ENCODE measurements around the gene CCND3.

Gene CCND3

DNA sequence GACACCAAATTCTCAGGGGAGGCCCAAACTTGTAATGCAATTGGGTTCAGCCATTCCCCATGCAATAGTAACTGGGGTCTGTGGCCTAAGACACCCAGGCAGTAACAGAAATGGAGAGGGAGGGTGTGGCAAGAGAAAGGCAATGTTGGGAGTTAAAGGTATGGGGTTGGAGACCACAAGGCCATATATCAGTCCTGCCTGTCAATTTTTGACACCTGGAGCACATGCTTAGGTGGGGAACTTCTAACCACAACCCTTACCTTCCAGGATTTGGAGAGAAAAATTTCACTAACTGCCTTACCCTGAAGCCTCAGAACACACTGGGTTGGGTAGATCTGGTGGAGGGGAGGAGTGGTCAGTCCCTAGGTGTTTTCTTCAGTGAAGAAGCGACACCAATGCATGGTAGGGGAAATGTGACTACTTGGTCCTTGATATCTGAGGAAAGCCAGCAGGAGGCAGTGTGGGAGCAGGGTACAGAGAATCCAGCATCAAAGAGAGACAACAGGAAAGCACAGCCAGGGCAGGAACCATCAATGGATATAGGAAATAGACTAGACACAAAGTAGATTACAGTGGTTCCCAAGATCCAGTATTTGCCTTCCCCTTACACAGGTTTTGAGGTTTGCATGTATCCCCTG lies 39.6 kb downstream of the CCND3 start:
- DNase-seq (ENCODE audit: low read depth), result peak; percentile 67
- H3K4me3 ChIP-seq (ENCODE audit: low read depth, low read length), result no peak overlapping the region
- TF ChIP-seq, protein P1, sequence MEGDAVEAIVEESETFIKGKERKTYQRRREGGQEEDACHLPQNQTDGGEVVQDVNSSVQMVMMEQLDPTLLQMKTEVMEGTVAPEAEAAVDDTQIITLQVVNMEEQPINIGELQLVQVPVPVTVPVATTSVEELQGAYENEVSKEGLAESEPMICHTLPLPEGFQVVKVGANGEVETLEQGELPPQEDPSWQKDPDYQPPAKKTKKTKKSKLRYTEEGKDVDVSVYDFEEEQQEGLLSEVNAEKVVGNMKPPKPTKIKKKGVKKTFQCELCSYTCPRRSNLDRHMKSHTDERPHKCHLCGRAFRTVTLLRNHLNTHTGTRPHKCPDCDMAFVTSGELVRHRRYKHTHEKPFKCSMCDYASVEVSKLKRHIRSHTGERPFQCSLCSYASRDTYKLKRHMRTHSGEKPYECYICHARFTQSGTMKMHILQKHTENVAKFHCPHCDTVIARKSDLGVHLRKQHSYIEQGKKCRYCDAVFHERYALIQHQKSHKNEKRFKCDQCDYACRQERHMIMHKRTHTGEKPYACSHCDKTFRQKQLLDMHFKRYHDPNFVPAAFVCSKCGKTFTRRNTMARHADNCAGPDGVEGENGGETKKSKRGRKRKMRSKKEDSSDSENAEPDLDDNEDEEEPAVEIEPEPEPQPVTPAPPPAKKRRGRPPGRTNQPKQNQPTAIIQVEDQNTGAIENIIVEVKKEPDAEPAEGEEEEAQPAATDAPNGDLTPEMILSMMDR (conservative IDR thresholded peaks at IDR 0.05; ENCODE audit: low read depth, low read length), result peak; percentile 66

DNA sequence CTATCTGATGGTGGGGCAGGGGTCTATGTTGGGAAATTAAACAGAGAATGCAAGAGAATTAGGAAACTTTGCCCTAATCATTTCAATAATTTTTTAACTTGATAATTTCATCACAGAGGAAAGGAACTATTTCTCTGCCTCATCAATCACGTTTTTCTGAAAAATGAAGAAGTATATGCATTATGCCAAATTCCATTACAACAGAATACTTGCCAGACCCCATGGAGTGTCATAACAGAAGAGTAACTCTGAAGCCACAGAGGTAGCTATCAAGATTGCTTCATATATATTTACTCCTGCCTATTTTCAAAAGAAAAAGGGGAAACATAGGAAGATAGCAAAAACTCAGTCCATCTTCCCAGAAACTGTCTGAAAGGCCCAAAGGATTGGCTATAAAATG lies 40.7 kb downstream of the CCND3 start:
- no peak for DNase-seq (ENCODE audit: low read depth)
- H3K4me3 ChIP-seq (ENCODE audit: low read depth, low read length), result no peak overlapping the region
- TF ChIP-seq, protein P1 (conservative IDR thresholded peaks at IDR 0.05; ENCODE audit: low read depth, low read length), result no peak

DNA sequence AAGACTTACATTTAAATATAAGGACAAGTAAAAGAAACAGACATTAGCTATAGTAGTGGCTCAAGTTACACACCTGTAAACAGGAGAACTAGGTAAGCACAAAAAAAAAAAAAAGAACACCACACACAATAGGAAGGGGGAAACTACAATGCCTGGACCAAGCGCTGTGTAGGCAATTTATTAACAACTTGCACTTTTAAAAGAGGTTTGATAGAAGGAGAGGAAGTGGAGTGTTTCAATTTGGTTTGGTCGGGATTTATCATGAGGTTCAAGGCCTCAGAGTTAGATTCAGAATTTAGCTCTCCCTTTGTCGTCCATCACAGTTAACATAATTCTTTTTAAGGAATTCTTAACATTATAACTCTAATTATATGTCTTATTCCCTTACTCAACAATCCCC lies 45.3 kb downstream of the CCND3 start:
- no peak for DNase-seq (ENCODE audit: low read depth)
- TF ChIP-seq, protein P1 (conservative IDR thresholded peaks at IDR 0.05; ENCODE audit: low read depth, low read length), result no peak
- H3K4me3 ChIP-seq (ENCODE audit: low read depth, low read length), result peak overlapping the region; percentile 86

DNA sequence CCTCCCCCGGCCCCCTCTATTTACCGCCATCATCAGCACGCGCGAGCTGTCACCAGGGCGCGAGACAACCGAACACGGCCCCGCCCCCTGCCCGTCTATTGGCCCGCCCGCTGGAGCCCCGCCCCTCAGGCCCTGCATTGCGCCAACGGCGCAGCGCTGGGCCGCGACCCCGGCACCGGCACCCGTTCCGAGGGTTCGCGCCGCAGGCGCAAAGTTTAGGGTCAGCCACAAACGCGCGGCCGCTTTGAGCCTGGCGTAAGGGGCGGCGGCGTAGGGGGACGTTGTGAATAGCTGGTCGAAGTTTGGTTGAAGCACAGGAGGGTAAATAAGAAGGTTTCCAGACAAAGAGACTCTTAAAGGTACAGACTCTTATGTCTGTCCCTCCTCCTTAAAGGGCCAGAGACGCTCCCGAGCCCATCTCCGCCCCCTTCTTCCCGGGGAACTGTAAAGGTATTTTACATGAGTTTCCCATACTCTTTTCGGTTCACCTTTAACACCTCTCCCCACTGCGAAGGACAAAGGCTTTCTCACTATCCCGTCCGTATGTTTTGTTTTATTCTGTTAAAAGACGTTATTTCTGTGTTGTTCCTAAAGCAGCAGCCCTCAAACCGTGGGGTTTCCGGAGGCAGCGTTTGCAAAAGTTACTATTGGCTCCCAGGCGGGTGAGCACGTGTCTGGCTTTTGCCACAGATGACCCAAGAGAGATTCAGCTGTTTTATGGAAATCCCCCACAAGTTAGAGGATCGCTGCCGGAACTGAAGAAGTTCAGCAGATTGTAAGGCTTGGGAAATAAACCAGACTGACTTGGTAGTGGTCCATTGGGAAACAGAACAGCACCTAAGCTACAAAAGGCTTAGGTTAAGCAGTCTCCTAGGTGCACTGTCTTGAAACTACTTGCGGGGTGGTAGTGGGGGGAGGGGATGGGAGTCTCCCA lies 46.0 kb downstream of the CCND3 start, which contains the start of gene USP49:
Gene USP49 (minus strand): TSS at position 76 of the 934 bp plus-strand sequence. CDS start 88,392 bp downstream, outside the sequence.
- TF ChIP-seq, protein P1 (conservative IDR thresholded peaks at IDR 0.05; ENCODE audit: low read depth, low read length), result no peak
- peak within 1 kb of the TSS; percentile 86 for H3K4me3 ChIP-seq (ENCODE audit: low read depth, low read length)
- DNase-seq (ENCODE audit: low read depth), result peak; percentile 92

DNA sequence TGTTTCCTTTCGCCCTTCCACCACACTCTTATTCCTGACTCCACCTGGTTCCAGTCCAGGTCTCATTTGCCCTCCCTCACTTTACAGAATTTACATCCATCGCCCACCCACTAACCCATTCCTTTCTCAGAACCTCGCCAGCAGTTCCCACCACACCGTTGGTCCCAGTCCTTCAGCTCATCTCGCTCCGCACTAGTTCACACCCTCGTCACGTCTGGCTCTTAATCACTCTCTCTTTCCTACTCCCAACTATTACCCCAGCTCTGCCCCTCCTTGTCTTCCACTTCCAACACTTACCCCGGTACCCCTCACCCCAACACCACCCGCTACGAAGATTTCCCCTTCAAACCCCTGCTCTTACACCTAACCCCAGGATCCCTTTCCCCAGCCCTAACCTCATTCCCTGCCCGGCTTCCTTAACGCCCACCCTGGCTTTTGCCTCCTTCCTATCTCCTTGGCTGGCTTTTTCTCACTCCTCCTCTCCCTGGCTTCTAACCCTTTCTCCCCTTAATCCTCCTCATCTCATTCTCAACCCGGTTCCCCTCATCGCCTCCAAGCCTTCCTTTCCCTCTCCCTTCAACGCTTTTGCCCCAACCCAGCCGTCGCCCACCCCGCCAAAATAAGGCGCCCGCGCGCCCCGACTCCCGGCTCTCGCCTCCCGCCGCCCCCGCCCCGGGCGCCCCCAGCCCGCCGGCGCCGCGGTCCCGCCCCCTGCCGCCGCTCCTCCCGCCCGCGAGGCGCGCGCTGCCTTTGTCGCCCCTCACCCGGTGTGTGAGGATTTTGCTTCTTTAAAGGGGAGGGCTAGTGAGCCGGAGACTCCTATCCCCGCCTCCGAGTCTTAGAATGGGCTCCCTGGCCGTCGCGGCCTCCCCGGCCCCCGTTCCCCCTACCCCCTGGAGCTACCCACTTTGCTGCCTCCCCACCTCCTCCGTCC lies 47.0 kb downstream of the CCND3 start:
- H3K4me3 ChIP-seq (ENCODE audit: low read depth, low read length), result peak overlapping the region; percentile 86
- TF ChIP-seq, protein P1 (conservative IDR thresholded peaks at IDR 0.05; ENCODE audit: low read depth, low read length), result no peak
- DNase-seq (ENCODE audit: low read depth), result no peak

DNA sequence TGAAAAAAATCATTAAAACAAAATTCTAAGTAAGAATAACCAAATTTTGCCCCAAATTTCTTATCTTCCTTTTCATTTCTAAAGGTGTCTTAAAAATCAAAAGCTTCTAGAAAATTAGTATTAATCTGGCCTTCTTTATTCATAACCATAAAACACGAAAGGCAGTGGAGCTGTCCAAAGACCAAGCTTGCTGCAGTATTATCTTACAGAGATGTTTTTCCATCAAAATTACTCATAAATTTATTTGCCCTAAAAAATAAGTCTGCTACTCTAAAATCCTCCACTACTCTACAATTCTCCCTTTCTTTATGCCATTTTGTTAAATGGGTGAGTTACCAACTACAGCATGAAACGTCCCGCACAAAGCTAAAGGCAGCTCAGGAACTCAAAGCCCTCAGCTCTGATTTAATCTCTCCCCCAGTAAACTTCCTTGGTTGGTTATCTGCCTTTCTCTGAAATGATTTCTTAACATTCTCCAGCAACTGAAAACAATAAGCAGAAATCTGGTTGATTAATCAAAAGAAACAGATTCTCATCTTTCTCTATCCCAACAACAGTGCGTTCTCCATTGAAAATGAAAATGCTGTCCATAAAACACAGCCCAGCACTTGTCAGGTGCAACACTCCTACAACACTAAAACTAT lies 48.6 kb downstream of the CCND3 start:
- no peak for DNase-seq (ENCODE audit: low read depth)
- TF ChIP-seq, protein P1 (conservative IDR thresholded peaks at IDR 0.05; ENCODE audit: low read depth, low read length), result no peak
- H3K4me3 ChIP-seq (ENCODE audit: low read depth, low read length), result no peak overlapping the region
